ENCODE data around the gene PODNL1.

The PODNL1 gene, protein sequence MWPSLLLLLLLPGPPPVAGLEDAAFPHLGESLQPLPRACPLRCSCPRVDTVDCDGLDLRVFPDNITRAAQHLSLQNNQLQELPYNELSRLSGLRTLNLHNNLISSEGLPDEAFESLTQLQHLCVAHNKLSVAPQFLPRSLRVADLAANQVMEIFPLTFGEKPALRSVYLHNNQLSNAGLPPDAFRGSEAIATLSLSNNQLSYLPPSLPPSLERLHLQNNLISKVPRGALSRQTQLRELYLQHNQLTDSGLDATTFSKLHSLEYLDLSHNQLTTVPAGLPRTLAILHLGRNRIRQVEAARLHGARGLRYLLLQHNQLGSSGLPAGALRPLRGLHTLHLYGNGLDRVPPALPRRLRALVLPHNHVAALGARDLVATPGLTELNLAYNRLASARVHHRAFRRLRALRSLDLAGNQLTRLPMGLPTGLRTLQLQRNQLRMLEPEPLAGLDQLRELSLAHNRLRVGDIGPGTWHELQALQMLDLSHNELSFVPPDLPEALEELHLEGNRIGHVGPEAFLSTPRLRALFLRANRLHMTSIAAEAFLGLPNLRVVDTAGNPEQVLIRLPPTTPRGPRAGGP

DNA sequence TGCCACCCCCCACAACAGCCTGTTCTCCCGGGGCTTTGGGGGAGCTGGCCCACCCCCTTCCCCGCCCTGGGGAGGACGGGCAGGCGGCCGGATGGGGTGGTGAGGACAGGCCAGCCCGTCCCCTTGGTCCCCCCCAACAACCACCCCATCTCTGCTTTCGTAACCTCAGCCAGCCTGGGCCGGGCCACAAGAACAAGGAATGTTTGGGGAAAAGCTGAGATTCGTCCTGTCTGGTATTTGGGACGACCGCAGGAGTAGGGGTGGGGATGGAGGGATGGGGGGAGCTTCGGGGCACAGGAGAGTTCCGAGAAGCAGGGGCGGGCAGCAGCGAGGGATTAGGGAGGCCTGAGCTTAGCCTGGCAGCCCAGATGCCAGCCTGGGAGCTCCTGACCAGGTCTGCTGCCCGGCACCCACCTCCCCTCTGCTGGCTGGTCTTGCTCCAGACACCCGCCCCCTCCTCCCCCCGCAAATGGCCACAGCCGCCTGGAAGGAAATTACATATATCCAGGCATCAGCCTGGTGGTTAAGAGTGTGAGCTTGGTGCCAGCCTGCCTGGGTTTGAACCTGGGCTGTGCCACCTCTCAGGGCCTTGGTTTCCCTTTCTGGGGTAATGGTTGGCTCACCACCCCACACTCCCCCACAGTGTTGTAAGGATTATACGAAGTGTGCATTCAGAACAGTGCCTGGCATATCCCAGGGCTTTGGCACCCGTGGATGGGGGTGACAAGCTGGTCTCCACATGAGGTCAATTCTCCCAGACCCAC, at the start of gene PODNL1:
Gene PODNL1 (minus strand): TSS at position 117 of the 764 bp plus-strand sequence. CDS start 236 bp downstream, outside the sequence.
- no peak for DNase-seq

DNA sequence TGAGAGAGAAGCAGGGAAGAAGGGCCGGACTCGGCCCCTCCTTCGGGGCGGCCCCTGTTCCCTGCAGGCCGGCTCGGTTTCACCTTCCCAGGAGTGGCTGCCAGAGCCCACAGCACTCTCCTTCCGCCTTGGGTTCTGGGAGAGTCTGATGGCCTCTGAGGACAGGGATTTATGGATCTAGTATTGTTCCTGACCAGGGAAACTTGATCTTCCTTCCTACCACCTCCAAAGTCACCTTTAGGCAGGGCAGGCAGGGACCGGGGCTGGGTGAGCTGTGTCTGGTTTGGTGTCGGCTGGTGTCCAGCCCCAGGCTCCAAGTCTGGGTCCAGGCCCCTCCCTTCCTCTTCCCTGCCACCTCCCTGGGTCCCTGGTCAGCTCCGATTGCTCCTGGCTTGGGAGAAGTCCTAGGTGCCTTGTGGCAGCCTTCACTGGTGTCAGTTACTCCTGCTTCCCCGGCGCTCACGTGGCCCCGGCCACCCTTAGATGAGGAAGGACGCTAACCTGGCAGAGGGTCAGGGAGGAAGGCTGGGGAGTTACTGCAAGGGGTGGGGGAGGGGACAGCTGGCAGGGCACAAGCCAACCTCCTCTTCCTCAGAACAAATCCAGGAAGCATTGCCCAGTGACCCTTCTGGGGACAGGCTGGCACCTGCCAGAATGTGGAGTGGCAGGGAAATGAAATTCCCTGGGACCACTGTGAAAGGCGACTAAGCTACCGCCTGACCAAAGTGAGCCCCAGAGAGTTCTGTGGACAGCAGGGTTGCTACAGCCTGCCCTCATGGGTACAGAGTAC, 49.1 kb upstream of the PODNL1 start:
- DNase-seq: no peak

- peak; percentile 42 for DNase-seq
Measured at GRCh38 chr19:13986348-13986904, 48.2 kb upstream of the PODNL1 start.

- no peak for DNase-seq
Measured at GRCh38 chr19:13985771-13986347, 47.6 kb upstream of the PODNL1 start.

- no peak for DNase-seq
Measured at GRCh38 chr19:13984875-13985741, 46.9 kb upstream of the PODNL1 start.

DNA sequence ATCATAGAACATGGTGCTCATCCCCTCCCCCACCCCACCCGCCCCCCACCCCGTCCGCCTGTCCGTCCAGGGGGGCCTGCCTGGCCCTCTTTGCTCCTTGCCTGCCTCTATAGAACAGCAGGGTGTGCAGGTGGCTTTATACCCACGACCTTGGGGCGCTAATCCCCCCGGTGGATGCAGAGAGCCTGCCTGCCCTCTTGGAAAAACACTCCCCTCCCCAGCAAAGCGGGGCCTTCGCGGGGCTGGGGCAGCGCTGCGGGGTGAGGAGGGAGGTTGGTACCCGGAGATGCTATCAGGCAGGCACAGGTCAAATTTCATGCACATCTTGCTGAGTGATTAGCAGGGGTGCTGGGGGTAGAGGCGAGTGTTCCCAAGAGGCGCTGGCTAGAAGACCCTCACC, 46.0 kb upstream of the PODNL1 start:
- DNase-seq: no peak

- peak; percentile 8 for DNase-seq
Measured at GRCh38 chr19:13983213-13983889, 45.1 kb upstream of the PODNL1 start.

- no peak for DNase-seq
Measured at GRCh38 chr19:13982773-13983172, 44.6 kb upstream of the PODNL1 start.

DNA sequence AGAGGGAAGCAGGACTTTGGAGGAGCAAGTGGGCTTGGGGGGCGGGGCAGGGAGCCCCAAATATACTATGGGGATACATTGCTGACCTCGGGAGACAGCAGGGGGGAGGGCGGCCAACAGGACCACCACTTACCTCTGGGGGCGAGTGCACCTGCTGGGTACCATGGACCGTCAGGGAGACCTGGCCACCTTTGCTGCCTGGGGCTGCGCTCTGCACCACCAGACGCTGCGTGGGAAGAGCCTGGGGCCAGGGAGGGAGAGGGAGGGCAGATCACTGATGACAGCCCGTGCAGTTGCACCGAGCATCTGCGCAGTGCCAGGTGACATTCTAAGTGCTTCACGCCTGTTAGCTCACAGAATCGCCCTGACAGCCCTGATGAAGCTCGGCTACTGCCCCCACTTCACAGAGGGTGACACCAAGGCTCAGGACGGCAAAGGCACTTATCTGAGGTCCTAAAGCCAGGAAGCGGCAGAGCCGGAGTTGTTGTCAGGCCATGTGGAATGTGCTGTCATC, 43.8 kb upstream of the PODNL1 start:
- DNase-seq: no peak

DNA sequence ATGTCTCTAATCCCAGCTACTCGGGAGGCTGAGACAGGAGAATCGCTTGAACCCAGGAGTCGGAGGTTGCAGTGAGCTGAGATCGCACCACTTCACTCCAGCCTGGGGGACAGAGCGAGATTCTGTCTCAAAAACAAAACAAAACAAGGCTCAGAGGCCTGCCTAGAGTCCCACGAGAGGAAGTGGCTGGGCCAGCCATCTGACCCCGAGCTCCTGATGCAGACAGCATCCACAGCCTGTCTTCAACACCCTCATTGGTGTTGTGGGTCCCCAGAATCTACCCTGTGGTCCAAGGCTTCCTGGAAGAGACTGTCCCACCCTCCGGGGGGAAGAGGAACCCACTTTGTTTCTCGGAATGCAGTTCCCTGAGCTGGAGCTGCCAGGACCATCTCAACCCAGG, 43.2 kb upstream of the PODNL1 start:
- DNase-seq: no peak

DNA sequence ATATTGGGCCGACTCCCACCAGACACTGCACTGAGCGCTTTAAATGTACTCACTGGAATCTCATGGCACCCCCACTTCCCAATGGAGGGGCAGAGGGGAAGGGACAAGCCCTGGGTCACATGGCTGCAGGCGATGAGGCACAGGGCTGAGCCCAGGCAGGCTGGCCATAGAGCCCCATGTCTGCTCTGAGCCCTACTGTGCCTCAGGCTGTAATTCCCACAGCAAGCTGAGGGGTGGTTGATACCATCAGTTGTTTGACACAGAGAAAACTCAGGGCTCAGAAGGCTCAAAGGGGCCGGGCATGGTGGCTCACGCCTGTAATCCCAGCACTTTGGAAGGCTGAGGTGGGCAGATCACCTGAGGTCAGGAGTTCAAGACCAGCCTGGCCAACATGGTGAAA, 42.8 kb upstream of the PODNL1 start:
- no peak for DNase-seq

- DNase-seq: no peak
Measured at GRCh38 chr19:13980340-13980739, 42.1 kb upstream of the PODNL1 start.

DNA sequence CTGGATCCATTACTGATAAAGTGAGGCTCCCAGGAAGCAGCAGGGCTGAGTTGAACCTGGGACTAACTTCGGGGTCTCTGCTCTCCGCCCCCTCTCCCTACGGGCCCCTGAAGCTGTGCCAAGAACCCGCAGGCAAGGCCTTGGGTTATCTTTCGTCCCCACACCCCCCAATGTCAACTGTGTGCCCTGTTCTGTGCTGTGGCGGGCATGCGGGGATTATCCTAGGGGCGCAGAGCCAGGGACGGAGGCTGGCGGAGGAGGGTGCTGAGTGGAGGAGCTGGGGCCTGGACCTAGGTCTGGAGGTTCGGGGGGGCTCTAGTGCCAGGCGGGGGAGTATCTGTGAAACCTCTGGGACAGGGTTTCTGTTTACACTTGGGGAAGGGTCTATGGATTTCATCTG, 41.5 kb upstream of the PODNL1 start:
- no peak for DNase-seq

GRCh38 chr19:13979244-13979615, 41.0 kb upstream of the PODNL1 start:
- DNase-seq: no peak

- peak; percentile 28 for DNase-seq
Measured at GRCh38 chr19:13978351-13979243, 40.4 kb upstream of the PODNL1 start.

DNA sequence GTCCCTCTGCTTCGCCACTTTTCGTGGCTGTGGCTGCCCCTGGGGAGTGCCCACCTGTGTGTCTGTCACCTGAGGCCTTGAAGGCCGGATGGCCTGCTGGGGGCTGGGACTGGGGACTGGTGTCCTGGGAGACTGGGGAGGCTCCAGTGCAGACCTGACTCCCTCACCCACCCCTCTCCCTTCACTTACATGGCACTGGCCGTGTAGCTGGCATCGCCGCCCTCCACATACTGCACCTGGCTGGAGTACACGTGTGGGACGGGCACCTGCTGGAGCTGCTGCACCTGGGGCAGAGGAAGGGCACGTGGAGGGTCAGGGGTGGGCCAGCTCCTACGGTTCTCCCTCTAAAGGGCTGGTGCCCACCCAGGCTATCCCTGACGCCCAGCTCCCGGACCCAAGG, 39.6 kb upstream of the PODNL1 start:
- DNase-seq: no peak

GRCh38 chr19:13976446-13976845, 38.2 kb upstream of the PODNL1 start:
- DNase-seq: no peak

DNA sequence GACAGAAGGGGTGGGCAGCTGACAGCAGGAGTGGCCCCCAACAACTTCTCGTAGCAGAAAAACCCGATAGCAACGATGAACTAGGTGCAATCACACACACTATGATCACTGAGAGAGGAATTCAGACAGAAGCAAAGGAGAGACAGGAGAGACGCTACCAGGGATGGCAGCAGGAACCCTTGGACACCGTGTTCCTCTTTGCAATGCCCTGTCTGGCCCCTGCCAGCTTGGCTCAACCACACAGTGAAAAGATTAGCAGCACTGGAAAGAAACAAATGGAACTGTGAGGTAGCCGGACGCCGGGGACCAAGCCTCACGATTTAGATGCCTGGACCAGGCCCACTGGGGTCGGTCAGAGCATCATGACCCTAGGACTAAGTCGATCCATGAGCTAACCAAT, 37.7 kb upstream of the PODNL1 start:
- no peak for DNase-seq

DNA sequence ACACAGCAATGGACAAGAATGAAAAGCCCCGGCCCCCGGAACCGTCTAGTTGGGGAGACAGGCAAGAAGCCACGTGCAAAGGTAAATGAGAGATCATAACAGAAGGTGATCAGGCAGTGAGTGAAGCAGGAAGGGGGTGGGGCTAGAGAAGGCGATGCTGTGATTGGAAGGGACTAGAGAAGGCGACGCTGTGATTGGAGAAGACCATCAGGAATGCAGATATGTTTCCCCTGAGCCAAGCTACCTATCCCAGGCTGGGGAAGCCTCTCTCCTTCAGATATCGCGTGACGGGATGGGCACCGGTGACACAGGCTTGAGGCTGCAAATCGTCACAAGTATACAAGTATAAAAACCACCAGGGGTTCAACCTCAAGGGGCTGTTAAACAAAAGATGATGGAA, 35.9 kb upstream of the PODNL1 start:
- no peak for DNase-seq

Data from NCI-H1092 treated with DMSO at 0.1 percent for 48 hours (cell line).